Frontal cortex (tissue), 1 donor: Measurements from ENCODE around the gene SETDB1. TPM values are rescaled to one million over a fixed set of nuclear protein-coding genes. Genes with fewer than 3 reads are reported as not detected.

Experiments
- total RNA-seq: library from RNA; depleted of rRNA; stranded (reverse); fragments of >200 nt; gene quantifications from one replicate; pipeline ENCODE4 v1.2.3, GENCODE V29; 2014

The SETDB1 gene
- total RNA-seq, 1 donor from 2014 or later = 62.8 TPM

Other genes starting within 250 kb of the SETDB1 start
- 5.3 TPM for gene GOLPH3L, start 229.2 kb upstream of the SETDB1 start, total RNA-seq
- 0.82 TPM for gene HORMAD1, start 205.5 kb upstream of the SETDB1 start, total RNA-seq
- gene CTSS, start 160.6 kb upstream of the SETDB1 start, total RNA-seq = 6.9 TPM
- gene CTSK, start 118.1 kb upstream of the SETDB1 start, total RNA-seq = 6.9 TPM
- gene ARNT, start 49.8 kb upstream of the SETDB1 start, total RNA-seq = 14.7 TPM
- not detected for gene CTXND2, start 39.2 kb upstream of the SETDB1 start, total RNA-seq
- 30.2 TPM for gene CERS2, start 48.5 kb downstream of the SETDB1 start, total RNA-seq
- under 0.01 TPM for gene ANXA9, start 55.9 kb downstream of the SETDB1 start, total RNA-seq
- 12.2 TPM for gene MINDY1, start 80.5 kb downstream of the SETDB1 start, total RNA-seq
- 20.4 TPM for gene PRUNE1, start 82.1 kb downstream of the SETDB1 start, total RNA-seq
- under 0.01 TPM for gene BNIPL, start 110.2 kb downstream of the SETDB1 start, total RNA-seq
- 2.0 TPM for gene C1orf56, start 121.4 kb downstream of the SETDB1 start, total RNA-seq
- 31.0 TPM for gene CDC42SE1, start 133.3 kb downstream of the SETDB1 start, total RNA-seq
- gene MLLT11, start 134.0 kb downstream of the SETDB1 start, total RNA-seq = 95.8 TPM
- gene GABPB2, start 144.4 kb downstream of the SETDB1 start, total RNA-seq = 9.4 TPM
- 16.7 TPM for gene SEMA6C, start 220.3 kb downstream of the SETDB1 start, total RNA-seq
- 0.82 TPM for gene TNFAIP8L2, start 230.3 kb downstream of the SETDB1 start, total RNA-seq
- 24.1 TPM for gene LYSMD1, start 239.5 kb downstream of the SETDB1 start, total RNA-seq
- gene SCNM1, start 239.8 kb downstream of the SETDB1 start, total RNA-seq = 27.3 TPM
- not detected for gene TMOD4, start 249.6 kb downstream of the SETDB1 start, total RNA-seq